ENCODE data around the gene PCDH20. TPM values are rescaled to one million over a fixed set of nuclear protein-coding genes. Genes with fewer than 3 reads are reported as not detected.
"Not testable (repeated sequence)": the region's sequence is repeated elsewhere in the genome, so short reads cannot be mapped to it uniquely, and the experiment has no call there.

PCDH20 gene
- total RNA-seq, 2 donors from 2014 or later, result not detected

DNA sequence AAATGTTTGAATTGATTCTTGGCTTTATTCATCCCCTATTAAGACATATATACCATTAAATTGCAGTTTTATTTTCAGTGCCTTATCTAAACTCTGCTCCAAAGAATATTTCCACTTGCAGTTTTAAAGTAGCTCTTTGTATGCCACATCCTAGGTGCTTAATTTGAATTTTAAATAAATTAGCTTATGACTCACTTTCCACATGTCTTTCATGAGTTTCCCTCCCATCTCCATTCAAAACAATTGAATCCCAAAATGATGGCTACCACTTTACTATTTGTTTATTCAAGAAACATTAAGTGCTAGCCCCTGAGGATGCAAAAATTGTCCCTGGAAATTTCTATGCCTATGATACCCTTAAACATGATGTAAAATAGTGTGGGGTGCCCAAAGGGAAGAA is 19.5 kb downstream of the PCDH20 start:
- no peaks in the 10 kb centered on the region for H3K4me1 Mint-ChIP-seq
- no peaks in the 10 kb centered on the region for H3K27me3 Mint-ChIP-seq
- no peak overlapping the region for H3K4me3 Mint-ChIP-seq
- no peak for ATAC-seq (replicated peaks)
- H3K9me3 Mint-ChIP-seq, result peaks cover 29% of the 10 kb centered on the region
- no peaks in the 10 kb centered on the region for H3K36me3 Mint-ChIP-seq (ENCODE audit: low read depth)
- H3K27ac Mint-ChIP-seq, result no peak overlapping the region

DNA sequence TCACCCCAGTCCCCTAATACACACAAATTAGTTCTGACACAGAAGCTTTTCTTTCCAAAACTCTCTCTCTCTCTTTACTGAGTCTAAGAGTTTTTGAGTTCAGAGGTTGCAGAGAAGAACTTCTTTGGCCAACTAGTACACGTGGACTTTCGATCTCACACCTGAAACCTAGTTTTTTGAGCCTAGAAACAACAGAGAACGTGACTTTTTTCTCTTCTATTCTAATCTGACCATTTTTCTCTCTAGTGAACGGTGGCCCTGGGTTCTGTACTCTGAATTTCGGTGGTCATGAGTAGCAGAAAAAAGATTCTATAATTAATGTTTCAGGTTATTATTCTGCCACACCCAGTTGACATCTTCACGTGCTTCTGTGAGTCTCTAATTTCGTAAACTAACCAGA is 24.2 kb downstream of the PCDH20 start:
- H3K4me3 Mint-ChIP-seq, result no peak overlapping the region
- ATAC-seq (replicated peaks), result no peak
- no peaks in the 10 kb centered on the region for H3K36me3 Mint-ChIP-seq (ENCODE audit: low read depth)
- H3K4me1 Mint-ChIP-seq, result no peaks in the 10 kb centered on the region
- H3K27me3 Mint-ChIP-seq, result no peaks in the 10 kb centered on the region
- H3K9me3 Mint-ChIP-seq, result peaks cover 11% of the 10 kb centered on the region
- no peak overlapping the region for H3K27ac Mint-ChIP-seq

GRCh38 chr13:61387694-61388093 is 28.0 kb downstream of the PCDH20 start:
- Mint-ChIP-seq H3K27ac (no peak overlapping the region), H3K36me3 (ENCODE audit: low read depth) (no peaks in the 10 kb centered on the region), H3K4me1 (no peaks in the 10 kb centered on the region), H3K27me3 (no peaks in the 10 kb centered on the region), H3K9me3 (peaks cover 5% of the 10 kb centered on the region), H3K4me3 (no peak overlapping the region)
- ATAC-seq (replicated peaks), result no peak

DNA sequence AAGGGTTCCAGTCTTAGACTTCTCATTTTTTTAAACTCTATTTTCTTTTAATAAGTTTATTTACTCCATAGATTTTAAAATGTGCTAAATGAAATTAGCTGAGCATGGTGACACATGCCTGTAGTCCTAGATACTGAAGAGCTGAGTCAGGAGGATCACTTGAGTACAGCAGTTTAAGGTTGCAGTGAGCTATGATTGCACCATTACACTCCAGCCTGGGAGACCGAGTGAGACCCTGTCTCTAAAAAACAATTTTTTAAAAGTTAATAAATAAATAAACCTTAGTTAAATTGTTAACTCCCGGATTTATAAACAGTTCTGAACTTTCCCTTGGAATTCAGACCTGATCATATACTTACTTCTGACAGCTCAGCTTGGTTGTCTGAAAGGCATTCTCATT is 32.5 kb downstream of the PCDH20 start:
- Mint-ChIP-seq H3K4me1 (no peaks in the 10 kb centered on the region), H3K9me3 (peaks cover 8% of the 10 kb centered on the region), H3K4me3 (no peak overlapping the region), H3K36me3 (ENCODE audit: low read depth) (no peaks in the 10 kb centered on the region), H3K27ac (no peak overlapping the region), H3K27me3 (no peaks in the 10 kb centered on the region)
- no peak for ATAC-seq (replicated peaks)

DNA sequence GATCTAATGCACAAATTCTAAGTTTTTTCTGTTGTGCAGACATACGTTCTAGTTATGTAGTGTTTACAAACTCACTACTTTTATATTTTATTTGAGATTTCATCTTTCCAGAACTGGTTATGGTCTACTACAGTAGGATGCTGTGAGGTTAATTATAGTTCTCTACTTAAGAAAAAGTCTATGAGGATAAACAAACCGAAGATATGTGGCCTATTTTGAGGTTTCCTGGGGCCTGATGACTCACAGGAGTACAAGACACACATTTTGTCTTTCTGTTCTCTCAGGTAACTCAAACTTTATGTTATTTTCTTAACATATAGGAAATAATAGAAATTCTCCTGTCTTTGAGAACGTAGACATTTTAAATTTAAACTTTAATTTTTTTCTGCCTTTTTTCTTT is 45.1 kb downstream of the PCDH20 start:
- Mint-ChIP-seq H3K36me3 (ENCODE audit: low read depth) (no peaks in the 10 kb centered on the region), H3K4me3 (no peak overlapping the region), H3K27ac (no peak overlapping the region), H3K4me1 (no peaks in the 10 kb centered on the region), H3K9me3 (peaks cover 10% of the 10 kb centered on the region), H3K27me3 (no peaks in the 10 kb centered on the region)
- ATAC-seq (replicated peaks), result no peak

GRCh38 chr13:61364690-61365089 is 51.0 kb downstream of the PCDH20 start:
- ATAC-seq (replicated peaks); H3K9me3 Mint-ChIP-seq; H3K4me3 Mint-ChIP-seq; H3K4me1 Mint-ChIP-seq; H3K27me3 Mint-ChIP-seq; H3K27ac Mint-ChIP-seq; H3K36me3 Mint-ChIP-seq (ENCODE audit: low read depth): not testable (repeated sequence)

DNA sequence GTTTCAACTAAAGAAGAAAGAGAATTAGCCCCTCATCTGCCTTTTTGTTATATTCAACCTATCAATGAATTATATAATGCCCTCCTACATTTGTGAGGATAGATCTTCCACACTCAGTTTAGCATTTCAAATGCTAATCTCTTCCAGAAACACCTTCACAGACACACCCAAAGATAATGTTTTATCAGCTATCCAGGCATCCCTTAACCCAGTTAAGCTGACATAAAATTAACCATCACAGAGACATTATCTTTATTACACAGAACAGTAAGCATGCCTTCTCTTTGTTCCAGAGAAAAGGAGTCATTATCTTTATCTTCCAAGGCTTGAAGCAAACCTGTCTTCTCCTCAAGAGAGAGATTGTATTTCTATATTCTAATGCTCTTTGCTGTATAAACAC is 53.1 kb downstream of the PCDH20 start:
- Mint-ChIP-seq H3K36me3 (ENCODE audit: low read depth) (no peaks in the 10 kb centered on the region), H3K4me3 (no peak overlapping the region), H3K4me1 (no peaks in the 10 kb centered on the region), H3K27ac (no peak overlapping the region), H3K27me3 (no peaks in the 10 kb centered on the region), H3K9me3 (peaks cover 9% of the 10 kb centered on the region)
- no peak for ATAC-seq (replicated peaks)
